ENCODE measurements around the gene CABLES1.

GRCh38 chr18:23228102-23229061, 93.1 kb downstream of the CABLES1 start:
- no peak for TF ChIP-seq EZH2 (IDR thresholded peaks at IDR 0.05; ENCODE audit: borderline replicate concordance, low read depth, low read length, severe bottlenecking)
- TF ChIP-seq, protein P1, sequence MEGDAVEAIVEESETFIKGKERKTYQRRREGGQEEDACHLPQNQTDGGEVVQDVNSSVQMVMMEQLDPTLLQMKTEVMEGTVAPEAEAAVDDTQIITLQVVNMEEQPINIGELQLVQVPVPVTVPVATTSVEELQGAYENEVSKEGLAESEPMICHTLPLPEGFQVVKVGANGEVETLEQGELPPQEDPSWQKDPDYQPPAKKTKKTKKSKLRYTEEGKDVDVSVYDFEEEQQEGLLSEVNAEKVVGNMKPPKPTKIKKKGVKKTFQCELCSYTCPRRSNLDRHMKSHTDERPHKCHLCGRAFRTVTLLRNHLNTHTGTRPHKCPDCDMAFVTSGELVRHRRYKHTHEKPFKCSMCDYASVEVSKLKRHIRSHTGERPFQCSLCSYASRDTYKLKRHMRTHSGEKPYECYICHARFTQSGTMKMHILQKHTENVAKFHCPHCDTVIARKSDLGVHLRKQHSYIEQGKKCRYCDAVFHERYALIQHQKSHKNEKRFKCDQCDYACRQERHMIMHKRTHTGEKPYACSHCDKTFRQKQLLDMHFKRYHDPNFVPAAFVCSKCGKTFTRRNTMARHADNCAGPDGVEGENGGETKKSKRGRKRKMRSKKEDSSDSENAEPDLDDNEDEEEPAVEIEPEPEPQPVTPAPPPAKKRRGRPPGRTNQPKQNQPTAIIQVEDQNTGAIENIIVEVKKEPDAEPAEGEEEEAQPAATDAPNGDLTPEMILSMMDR (IDR thresholded peaks at IDR 0.05; ENCODE audit: borderline replicate concordance, extremely low read depth, low read length, poor library complexity, severe bottlenecking): no peak
